K562 (cell line): ENCODE results near the gene TRIM69. TPM values are rescaled to one million over a fixed set of nuclear protein-coding genes. Genes with fewer than 3 reads are reported as not detected.

Experiments used
- ARHGAP35 ChIP-seq: fragments of 450-650 bp; IDR thresholded peaks from 2 replicates; pipeline ENCODE4 v1.6.1; 2018; ENCODE audit not compliant: partially characterized antibody
- CBX5 ChIP-seq: IDR thresholded peaks from 2 replicates; pipeline ENCODE4 v1.6.1; 2014; ENCODE audit warnings: low read depth, borderline replicate concordance
- EHMT2 ChIP-seq: fragments of 450-650 bp; IDR thresholded peaks from 2 replicates; pipeline ENCODE4 v1.6.1; 2018; ENCODE audit warnings: antibody characterized with exemption
- GATA2 ChIP-seq: sonication (generic); formaldehyde crosslinking; IDR thresholded peaks from 2 replicates; pipeline ENCODE4 v1.4.0; 2020; ENCODE audit warnings: mild to moderate bottlenecking, missing genetic modification reagents
- KLF6 ChIP-seq: fragments of 250-450 bp; sonication (Bioruptor Pico); IDR thresholded peaks from 2 replicates; pipeline ENCODE4 v1.4.0; 2020; ENCODE audit warnings: mild to moderate bottlenecking, moderate library complexity, borderline replicate concordance
- MCM2 ChIP-seq: fragments of 450-650 bp; IDR thresholded peaks from 2 replicates; pipeline ENCODE4 v1.6.1; 2017; ENCODE audit warnings: low read depth, mild to moderate bottlenecking
- MTA1 ChIP-seq: fragments of 450-650 bp; IDR thresholded peaks from 2 replicates; pipeline ENCODE4 v1.6.1; 2017; ENCODE audit warnings: borderline replicate concordance
- MYNN ChIP-seq, 2 experiments: sonication (generic); formaldehyde crosslinking in 1 of 2; IDR thresholded peaks; 2 replicates each; pipeline versions ENCODE4 v1.5.0 to v1.6.1; 2016 to 2020; ENCODE audit warnings: antibody characterized with exemption in 1 of 2, missing genetic modification reagents in 1 of 2
- ZNF77 ChIP-seq: fragments of 250-450 bp; sonication (Bioruptor Pico); IDR thresholded peaks from 2 replicates; pipeline ENCODE4 v1.5.0; 2020
- polyA plus RNA-seq, 8 experiments: library from polyadenylated mRNA; depleted of rRNA in 4 of 8; stranded (reverse) in 5 of 8; unstranded in 3 of 8; fragments of >200 nt; fragmentation: Nextera tagmentation in 2 of 8; fragmentation: Illumina TruSeq in 1 of 8; extraction: Ambion mirVana in 2 of 8; extraction: Trizol in 1 of 8; gene quantifications; 2 replicates each; pipeline versions ENCODE4 v1.2.1 to v1.2.3, GENCODE V29; 2011 to 2014; ENCODE audit warnings: inconsistent platforms in 1 of 8, missing spikeins in 1 of 8
- total RNA-seq, 7 experiments: library from RNA; depleted of rRNA in 6 of 7; stranded (reverse); fragments of >200 nt in 6 of 7; fragmentation: Illumina TruSeq in 2 of 7; extraction: Trizol in 2 of 7; gene quantifications; 2 replicates each; pipeline versions ENCODE4 v1.2.1 to v1.2.3, GENCODE V29; 2011 to 2021; ENCODE audit warnings: low replicate concordance in 1 of 7
- TF ChIP-seq, protein P1 (sequence below): fragments of 450-650 bp; formaldehyde crosslinking; IDR thresholded peaks from 2 replicates; pipeline ENCODE4 v1.4.0; 2020; ENCODE audit warnings: mild to moderate bottlenecking
- TF ChIP-seq, protein P2 (sequence below): fragments of 450-650 bp; IDR thresholded peaks from 2 replicates; pipeline ENCODE4 v1.6.1; 2016; ENCODE audit warnings: mild to moderate bottlenecking, moderate library complexity

TRIM69 gene
- total and polyA plus RNA-seq, 9 of the 15 experiments (the other 6 are each of a cell fraction or from before 2014, with no cell fraction given): 1.0 to 4.3 (median 2.3) TPM

DNA sequence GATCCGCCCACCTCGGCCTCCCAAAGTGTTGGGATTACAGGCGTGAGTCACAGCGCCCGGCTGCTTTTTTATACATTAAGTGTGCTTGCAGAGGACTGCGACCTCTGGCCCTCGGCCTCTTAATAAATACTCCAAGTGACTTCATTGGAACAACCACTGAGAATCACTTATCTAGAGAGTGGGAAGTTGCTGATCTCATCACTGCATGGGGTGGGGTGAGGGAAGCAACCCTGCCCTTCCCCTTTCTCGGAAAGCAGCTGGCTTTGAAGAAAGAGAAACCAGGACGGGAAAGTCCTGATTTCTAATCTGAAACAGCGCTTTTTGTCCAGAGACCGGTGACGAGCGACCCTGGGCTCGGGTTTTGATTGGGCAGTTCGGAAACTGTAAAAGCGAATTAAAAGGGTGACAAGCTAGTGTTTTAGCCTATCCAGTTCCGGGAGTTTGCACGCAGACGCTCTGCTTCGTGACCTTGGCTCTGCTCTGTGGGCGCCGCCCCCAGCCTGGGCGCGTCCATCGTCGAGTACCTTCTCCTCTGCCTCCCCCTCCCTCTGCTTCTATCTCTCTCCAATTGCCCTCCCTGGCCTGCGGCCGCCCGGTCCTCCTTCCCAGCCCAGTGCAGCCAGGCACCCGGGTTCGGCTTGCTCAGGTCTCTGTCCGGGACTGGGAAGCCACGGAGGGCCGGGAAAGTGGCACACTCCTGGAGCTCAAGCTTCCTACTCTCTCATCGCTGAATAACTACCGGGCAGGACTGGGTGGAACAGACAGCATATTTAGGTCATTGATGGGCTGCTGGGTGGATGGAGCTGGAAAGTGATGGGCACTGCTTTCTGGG, 7.5 kb upstream of the TRIM69 start (continued):
- TF ChIP-seq KLF6 (CRISPR knock-in tag): no peak
- peak; percentile 48; the same call in 1 of the 2 replicates for TF ChIP-seq MTA1
- TF ChIP-seq, protein P1, sequence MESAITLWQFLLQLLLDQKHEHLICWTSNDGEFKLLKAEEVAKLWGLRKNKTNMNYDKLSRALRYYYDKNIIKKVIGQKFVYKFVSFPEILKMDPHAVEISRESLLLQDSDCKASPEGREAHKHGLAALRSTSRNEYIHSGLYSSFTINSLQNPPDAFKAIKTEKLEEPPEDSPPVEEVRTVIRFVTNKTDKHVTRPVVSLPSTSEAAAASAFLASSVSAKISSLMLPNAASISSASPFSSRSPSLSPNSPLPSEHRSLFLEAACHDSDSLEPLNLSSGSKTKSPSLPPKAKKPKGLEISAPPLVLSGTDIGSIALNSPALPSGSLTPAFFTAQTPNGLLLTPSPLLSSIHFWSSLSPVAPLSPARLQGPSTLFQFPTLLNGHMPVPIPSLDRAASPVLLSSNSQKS: no peak
- no peak for TF ChIP-seq MCM2
- no peak for TF ChIP-seq ARHGAP35
- no peak for TF ChIP-seq ZNF77
- TF ChIP-seq, protein P2, sequence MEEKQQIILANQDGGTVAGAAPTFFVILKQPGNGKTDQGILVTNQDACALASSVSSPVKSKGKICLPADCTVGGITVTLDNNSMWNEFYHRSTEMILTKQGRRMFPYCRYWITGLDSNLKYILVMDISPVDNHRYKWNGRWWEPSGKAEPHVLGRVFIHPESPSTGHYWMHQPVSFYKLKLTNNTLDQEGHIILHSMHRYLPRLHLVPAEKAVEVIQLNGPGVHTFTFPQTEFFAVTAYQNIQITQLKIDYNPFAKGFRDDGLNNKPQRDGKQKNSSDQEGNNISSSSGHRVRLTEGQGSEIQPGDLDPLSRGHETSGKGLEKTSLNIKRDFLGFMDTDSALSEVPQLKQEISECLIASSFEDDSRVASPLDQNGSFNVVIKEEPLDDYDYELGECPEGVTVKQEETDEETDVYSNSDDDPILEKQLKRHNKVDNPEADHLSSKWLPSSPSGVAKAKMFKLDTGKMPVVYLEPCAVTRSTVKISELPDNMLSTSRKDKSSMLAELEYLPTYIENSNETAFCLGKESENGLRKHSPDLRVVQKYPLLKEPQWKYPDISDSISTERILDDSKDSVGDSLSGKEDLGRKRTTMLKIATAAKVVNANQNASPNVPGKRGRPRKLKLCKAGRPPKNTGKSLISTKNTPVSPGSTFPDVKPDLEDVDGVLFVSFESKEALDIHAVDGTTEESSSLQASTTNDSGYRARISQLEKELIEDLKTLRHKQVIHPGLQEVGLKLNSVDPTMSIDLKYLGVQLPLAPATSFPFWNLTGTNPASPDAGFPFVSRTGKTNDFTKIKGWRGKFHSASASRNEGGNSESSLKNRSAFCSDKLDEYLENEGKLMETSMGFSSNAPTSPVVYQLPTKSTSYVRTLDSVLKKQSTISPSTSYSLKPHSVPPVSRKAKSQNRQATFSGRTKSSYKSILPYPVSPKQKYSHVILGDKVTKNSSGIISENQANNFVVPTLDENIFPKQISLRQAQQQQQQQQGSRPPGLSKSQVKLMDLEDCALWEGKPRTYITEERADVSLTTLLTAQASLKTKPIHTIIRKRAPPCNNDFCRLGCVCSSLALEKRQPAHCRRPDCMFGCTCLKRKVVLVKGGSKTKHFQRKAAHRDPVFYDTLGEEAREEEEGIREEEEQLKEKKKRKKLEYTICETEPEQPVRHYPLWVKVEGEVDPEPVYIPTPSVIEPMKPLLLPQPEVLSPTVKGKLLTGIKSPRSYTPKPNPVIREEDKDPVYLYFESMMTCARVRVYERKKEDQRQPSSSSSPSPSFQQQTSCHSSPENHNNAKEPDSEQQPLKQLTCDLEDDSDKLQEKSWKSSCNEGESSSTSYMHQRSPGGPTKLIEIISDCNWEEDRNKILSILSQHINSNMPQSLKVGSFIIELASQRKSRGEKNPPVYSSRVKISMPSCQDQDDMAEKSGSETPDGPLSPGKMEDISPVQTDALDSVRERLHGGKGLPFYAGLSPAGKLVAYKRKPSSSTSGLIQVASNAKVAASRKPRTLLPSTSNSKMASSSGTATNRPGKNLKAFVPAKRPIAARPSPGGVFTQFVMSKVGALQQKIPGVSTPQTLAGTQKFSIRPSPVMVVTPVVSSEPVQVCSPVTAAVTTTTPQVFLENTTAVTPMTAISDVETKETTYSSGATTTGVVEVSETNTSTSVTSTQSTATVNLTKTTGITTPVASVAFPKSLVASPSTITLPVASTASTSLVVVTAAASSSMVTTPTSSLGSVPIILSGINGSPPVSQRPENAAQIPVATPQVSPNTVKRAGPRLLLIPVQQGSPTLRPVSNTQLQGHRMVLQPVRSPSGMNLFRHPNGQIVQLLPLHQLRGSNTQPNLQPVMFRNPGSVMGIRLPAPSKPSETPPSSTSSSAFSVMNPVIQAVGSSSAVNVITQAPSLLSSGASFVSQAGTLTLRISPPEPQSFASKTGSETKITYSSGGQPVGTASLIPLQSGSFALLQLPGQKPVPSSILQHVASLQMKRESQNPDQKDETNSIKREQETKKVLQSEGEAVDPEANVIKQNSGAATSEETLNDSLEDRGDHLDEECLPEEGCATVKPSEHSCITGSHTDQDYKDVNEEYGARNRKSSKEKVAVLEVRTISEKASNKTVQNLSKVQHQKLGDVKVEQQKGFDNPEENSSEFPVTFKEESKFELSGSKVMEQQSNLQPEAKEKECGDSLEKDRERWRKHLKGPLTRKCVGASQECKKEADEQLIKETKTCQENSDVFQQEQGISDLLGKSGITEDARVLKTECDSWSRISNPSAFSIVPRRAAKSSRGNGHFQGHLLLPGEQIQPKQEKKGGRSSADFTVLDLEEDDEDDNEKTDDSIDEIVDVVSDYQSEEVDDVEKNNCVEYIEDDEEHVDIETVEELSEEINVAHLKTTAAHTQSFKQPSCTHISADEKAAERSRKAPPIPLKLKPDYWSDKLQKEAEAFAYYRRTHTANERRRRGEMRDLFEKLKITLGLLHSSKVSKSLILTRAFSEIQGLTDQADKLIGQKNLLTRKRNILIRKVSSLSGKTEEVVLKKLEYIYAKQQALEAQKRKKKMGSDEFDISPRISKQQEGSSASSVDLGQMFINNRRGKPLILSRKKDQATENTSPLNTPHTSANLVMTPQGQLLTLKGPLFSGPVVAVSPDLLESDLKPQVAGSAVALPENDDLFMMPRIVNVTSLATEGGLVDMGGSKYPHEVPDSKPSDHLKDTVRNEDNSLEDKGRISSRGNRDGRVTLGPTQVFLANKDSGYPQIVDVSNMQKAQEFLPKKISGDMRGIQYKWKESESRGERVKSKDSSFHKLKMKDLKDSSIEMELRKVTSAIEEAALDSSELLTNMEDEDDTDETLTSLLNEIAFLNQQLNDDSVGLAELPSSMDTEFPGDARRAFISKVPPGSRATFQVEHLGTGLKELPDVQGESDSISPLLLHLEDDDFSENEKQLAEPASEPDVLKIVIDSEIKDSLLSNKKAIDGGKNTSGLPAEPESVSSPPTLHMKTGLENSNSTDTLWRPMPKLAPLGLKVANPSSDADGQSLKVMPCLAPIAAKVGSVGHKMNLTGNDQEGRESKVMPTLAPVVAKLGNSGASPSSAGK: peak; percentile 42; the same call in 1 of the 2 replicates
- TF ChIP-seq MYNN (IDR thresholded peaks at IDR 0.05): peak; percentile 58
- no peak for TF ChIP-seq MYNN (CRISPR knock-in tag; IDR thresholded peaks at IDR 0.05)
- no peak for TF ChIP-seq CBX5
- TF ChIP-seq EHMT2: no peak
- peak; percentile 45; the same call in 1 of the 2 replicates for TF ChIP-seq GATA2 (CRISPR knock-in tag)
